HepG2 (cell line): Measurements from ENCODE around the gene LGALS8. TPM values are rescaled to one million over a fixed set of nuclear protein-coding genes. Genes with fewer than 3 reads are reported as not detected.

ENCODE experiments used
- ARID2 ChIP-seq: sonication (generic); formaldehyde crosslinking; IDR thresholded peaks from 2 replicates; pipeline ENCODE4 v1.8.1; 2022; ENCODE audit warnings: mild to moderate bottlenecking, missing genetic modification reagents, borderline replicate concordance
- ATF5 ChIP-seq: sonication (generic); formaldehyde crosslinking; IDR thresholded peaks from 2 replicates; pipeline ENCODE4 v1.4.0; 2020; ENCODE audit warnings: mild to moderate bottlenecking, low read depth, missing genetic modification reagents
- ELF4 ChIP-seq: sonication (generic); formaldehyde crosslinking; IDR thresholded peaks from 2 replicates; pipeline ENCODE4 v1.5.0; 2020; ENCODE audit warnings: missing genetic modification reagents, mild to moderate bottlenecking, moderate library complexity, borderline replicate concordance
- FIP1L1 ChIP-seq: fragments of 200-400 bp; formaldehyde crosslinking; IDR thresholded peaks from 2 replicates; pipeline ENCODE4 v1.6.1; 2018; ENCODE audit warnings: low read depth, mild to moderate bottlenecking, low read length, moderate library complexity, borderline replicate concordance; ENCODE audit not compliant: insufficient read depth
- HHEX ChIP-seq: IDR thresholded peaks from 2 replicates; pipeline ENCODE4 v1.6.1; 2016; ENCODE audit warnings: control low read depth
- KIAA2018 ChIP-seq: sonication (generic); formaldehyde crosslinking; IDR thresholded peaks from 2 replicates; pipeline ENCODE4 v1.5.0; 2020; ENCODE audit warnings: mild to moderate bottlenecking, missing genetic modification reagents, borderline replicate concordance
- NFKBIZ ChIP-seq: IDR thresholded peaks from 2 replicates; pipeline ENCODE4 v1.6.1; 2018; ENCODE audit warnings: missing genetic modification reagents, missing compliant biosample characterization
- SIX1 ChIP-seq: sonication (generic); formaldehyde crosslinking; IDR thresholded peaks from 2 replicates; pipeline ENCODE4 v1.4.0; 2020; ENCODE audit warnings: missing genetic modification reagents, borderline replicate concordance
- TAF15 ChIP-seq: fragments of 200-400 bp; formaldehyde crosslinking; IDR thresholded peaks from one replicate; pipeline ENCODE4 v1.6.1; 2018; ENCODE audit warnings: mild to moderate bottlenecking, low read depth, low read length; ENCODE audit not compliant: poor library complexity, severe bottlenecking
- TBX2 ChIP-seq: sonication (generic); formaldehyde crosslinking; IDR thresholded peaks from 2 replicates; pipeline ENCODE4 v1.5.0; 2020; ENCODE audit warnings: missing genetic modification reagents, mild to moderate bottlenecking, borderline replicate concordance
- TCF7 ChIP-seq: sonication (generic); IDR thresholded peaks from 2 replicates; pipeline ENCODE4 v1.6.1; 2016; ENCODE audit warnings: antibody characterized with exemption, low read depth
- ZMYM4 ChIP-seq: sonication (generic); formaldehyde crosslinking; IDR thresholded peaks from 2 replicates; pipeline ENCODE4 v1.8.1; 2023; ENCODE audit warnings: mild to moderate bottlenecking, missing genetic modification reagents
- ZNF761 ChIP-seq: sonication (generic); formaldehyde crosslinking; conservative IDR thresholded peaks from 2 replicates; pipeline ENCODE4 v1.4.0; 2020; ENCODE audit warnings: mild to moderate bottlenecking, missing genetic modification reagents
- ZNF773 ChIP-seq: sonication (generic); formaldehyde crosslinking; IDR thresholded peaks from 2 replicates; pipeline ENCODE4 v1.4.0; 2020; ENCODE audit warnings: missing genetic modification reagents, borderline replicate concordance
- polyA plus RNA-seq, 8 experiments: library from polyadenylated mRNA; depleted of rRNA in 3 of 8; stranded (reverse) in 7 of 8; unstranded in 1 of 8; fragments of >200 nt; fragmentation: Illumina TruSeq in 4 of 8; extraction: Trizol in 4 of 8; gene quantifications; 2 replicates each; pipeline versions ENCODE4 v1.2.1 to v1.2.3, GENCODE V29; 2011 to 2016; ENCODE audit warnings: low read depth in 4 of 8, missing spikeins in 1 of 8, mixed read lengths in 1 of 8; ENCODE audit not compliant: insufficient read depth in 1 of 8
- total RNA-seq, 5 experiments: library from RNA; depleted of rRNA; stranded (reverse); fragments of >200 nt; fragmentation: Illumina TruSeq; extraction: Trizol; gene quantifications; 2 replicates each; pipeline ENCODE4 v1.2.3, GENCODE V29; 2016; ENCODE audit warnings: low read depth in 1 of 5
- TF ChIP-seq, protein P1 (sequence below): sonication (generic); formaldehyde crosslinking; IDR thresholded peaks from 2 replicates; pipeline ENCODE4 v1.4.0; 2020; ENCODE audit warnings: mild to moderate bottlenecking, missing genetic modification reagents
- TF ChIP-seq, protein P2 (sequence below): sonication (generic); formaldehyde crosslinking; IDR thresholded peaks from 2 replicates; pipeline ENCODE4 v1.4.0; 2020; ENCODE audit warnings: missing genetic modification reagents

Gene LGALS8
- total and polyA plus RNA-seq, 2 of the 13 experiments (the other 11 are each of a cell fraction or from before 2014, with no cell fraction given) = 29.3 to 185 TPM

- TF ChIP-seq NFKBIZ = peak; percentile 37; the same call in 1 of the 2 replicates
- TF ChIP-seq ZNF773 (CRISPR knock-in tag) = no peak
- TF ChIP-seq SIX1 (CRISPR knock-in tag) = peak; percentile 98
- no peak for TF ChIP-seq ELF4 (CRISPR knock-in tag)
- no peak for TF ChIP-seq TAF15
- no peak for TF ChIP-seq ATF5
- TF ChIP-seq, protein P1, sequence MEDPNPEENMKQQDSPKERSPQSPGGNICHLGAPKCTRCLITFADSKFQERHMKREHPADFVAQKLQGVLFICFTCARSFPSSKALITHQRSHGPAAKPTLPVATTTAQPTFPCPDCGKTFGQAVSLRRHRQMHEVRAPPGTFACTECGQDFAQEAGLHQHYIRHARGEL (CRISPR knock-in tag) = no peak
- peak; percentile 98 for TF ChIP-seq TCF7
- TF ChIP-seq HHEX = peak; percentile 64; the same call in 1 of the 2 replicates
- TF ChIP-seq ZMYM4 (CRISPR knock-in tag) = peak; percentile 90
- TF ChIP-seq, protein P2, sequence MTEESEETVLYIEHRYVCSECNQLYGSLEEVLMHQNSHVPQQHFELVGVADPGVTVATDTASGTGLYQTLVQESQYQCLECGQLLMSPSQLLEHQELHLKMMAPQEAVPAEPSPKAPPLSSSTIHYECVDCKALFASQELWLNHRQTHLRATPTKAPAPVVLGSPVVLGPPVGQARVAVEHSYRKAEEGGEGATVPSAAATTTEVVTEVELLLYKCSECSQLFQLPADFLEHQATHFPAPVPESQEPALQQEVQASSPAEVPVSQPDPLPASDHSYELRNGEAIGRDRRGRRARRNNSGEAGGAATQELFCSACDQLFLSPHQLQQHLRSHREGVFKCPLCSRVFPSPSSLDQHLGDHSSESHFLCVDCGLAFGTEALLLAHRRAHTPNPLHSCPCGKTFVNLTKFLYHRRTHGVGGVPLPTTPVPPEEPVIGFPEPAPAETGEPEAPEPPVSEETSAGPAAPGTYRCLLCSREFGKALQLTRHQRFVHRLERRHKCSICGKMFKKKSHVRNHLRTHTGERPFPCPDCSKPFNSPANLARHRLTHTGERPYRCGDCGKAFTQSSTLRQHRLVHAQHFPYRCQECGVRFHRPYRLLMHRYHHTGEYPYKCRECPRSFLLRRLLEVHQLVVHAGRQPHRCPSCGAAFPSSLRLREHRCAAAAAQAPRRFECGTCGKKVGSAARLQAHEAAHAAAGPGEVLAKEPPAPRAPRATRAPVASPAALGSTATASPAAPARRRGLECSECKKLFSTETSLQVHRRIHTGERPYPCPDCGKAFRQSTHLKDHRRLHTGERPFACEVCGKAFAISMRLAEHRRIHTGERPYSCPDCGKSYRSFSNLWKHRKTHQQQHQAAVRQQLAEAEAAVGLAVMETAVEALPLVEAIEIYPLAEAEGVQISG (CRISPR knock-in tag) = peak; percentile 35; the same call in 1 of the 2 replicates
- TF ChIP-seq ARID2 (CRISPR knock-in tag) = no peak
- TF ChIP-seq TBX2 = peak; percentile 85
- no peak for TF ChIP-seq KIAA2018 (CRISPR knock-in tag)
- TF ChIP-seq ZNF761 (CRISPR knock-in tag) = no peak
- no peak for TF ChIP-seq FIP1L1
These were observed 29.0 kb upstream of the LGALS8 start (continued) for GRCh38 chr1:236494586-236495466.
